ENCODE data around the gene RNF167. TPM values are rescaled to one million over a fixed set of nuclear protein-coding genes. Genes with fewer than 3 reads are reported as not detected.

Gene RNF167
- total and polyA plus RNA-seq, 2 of the 13 experiments (the other 11 are each of a cell fraction or from before 2014, with no cell fraction given), result 44.1 to 45.4 TPM

- FAIRE-seq (no peak), DNase-seq (ENCODE audit: low spot score) (no peak), ATAC-seq (no peak)
- POLR2A ChIA-PET, result no interaction called here
- no peaks in the 10 kb centered on the region for H3K27me3 ChIP-seq (ENCODE audit: control insufficient read depth in 1 of 2, insufficient read depth in 2 of 2, low read length in 2 of 2)
- TF ChIP-seq FOSL1 (CRISPR knock-in tag; IDR thresholded peaks at IDR 0.05; ENCODE audit: borderline replicate concordance), result no peak
- no peak for TF ChIP-seq ZNF687 (CRISPR knock-in tag; IDR thresholded peaks at IDR 0.05)
- TF ChIP-seq ZNF549 (CRISPR knock-in tag; IDR thresholded peaks at IDR 0.05), result no peak
- TF ChIP-seq TAF15 (IDR thresholded peaks at IDR 0.05; ENCODE audit: low read depth, low read length, poor library complexity, severe bottlenecking), result no peak
- no peak for TF ChIP-seq KDM3A (CRISPR knock-in tag; IDR thresholded peaks at IDR 0.05; ENCODE audit: low read depth)
- TF ChIP-seq U2AF2 (IDR thresholded peaks at IDR 0.05; ENCODE audit: low read depth, low read length), result no peak
- no peak for TF ChIP-seq SMYD3 (CRISPR knock-in tag; IDR thresholded peaks at IDR 0.05)
- no peak for TF ChIP-seq ZNF614 (CRISPR knock-in tag; IDR thresholded peaks at IDR 0.05; ENCODE audit: borderline replicate concordance)
- no peak for TF ChIP-seq NFAT5 (CRISPR knock-in tag; IDR thresholded peaks at IDR 0.05)
- TF ChIP-seq KLF12 (CRISPR knock-in tag; IDR thresholded peaks at IDR 0.05; ENCODE audit: borderline replicate concordance), result no peak
- no peak for TF ChIP-seq ZNF616 (CRISPR knock-in tag; IDR thresholded peaks at IDR 0.05; ENCODE audit: low read depth)
- TF ChIP-seq ZNF563 (CRISPR knock-in tag; IDR thresholded peaks at IDR 0.05), result no peak
- no peak for TF ChIP-seq ZNF33B (CRISPR knock-in tag; IDR thresholded peaks at IDR 0.05)
- TF ChIP-seq SP4 (CRISPR knock-in tag; IDR thresholded peaks at IDR 0.05), result no peak
- TF ChIP-seq TEAD3 (CRISPR knock-in tag; optimal IDR thresholded peaks at IDR 0.05; ENCODE audit: borderline replicate concordance), result no peak
- no peak for TF ChIP-seq RXRA (CRISPR knock-in tag; IDR thresholded peaks at IDR 0.05)
- H3K9me3 ChIP-seq (ENCODE audit: low read length), result no peaks in the 10 kb centered on the region
- no peaks in the 10 kb centered on the region for H4K20me1 ChIP-seq (ENCODE audit: insufficient read depth, low read length)
- peaks cover 10% of the 10 kb centered on the region for H3K4me1 ChIP-seq (ENCODE audit: insufficient read depth, low read length)
- H3K79me2 ChIP-seq (ENCODE audit: insufficient read depth, low read length), result no peaks in the 10 kb centered on the region
- H3K27ac ChIP-seq (ENCODE audit: extremely low read length, insufficient read depth, low read length), result no peak within 1 kb of the TSS
- no peak within 1 kb of the TSS for H3K4me2 ChIP-seq (ENCODE audit: low read depth, low read length)
- peaks cover 0 to 3% of the 10 kb centered on the region in 2 experiments; a peak in 1 of 5 replicates for H3K36me3 ChIP-seq (replicated peaks in 1 of 2; ENCODE audit: control insufficient read depth in 1 of 2, insufficient read depth in 2 of 2, low read length in 2 of 2)
- H3K4me3 ChIP-seq (replicated peaks in 1 of 3; ENCODE audit: insufficient read depth in 1 of 3, low read depth in 2 of 3, low read length in 3 of 3), result no peak within 1 kb of the TSS
- in situ Hi-C loops (cut with HindIII; ENCODE audit: extremely low pct_ligation_motif_present, low pct_unique_long_range_greater_than_20kb), result no loop called here
- no TSS peak for BruUV-seq (replicated peaks)
- intact Hi-C loops (cut with micrococcal nuclease; ENCODE audit: unreplicated experiment), result no loop called here
- WGBS (ENCODE audit: low lambda C conversion rate), result 96% methylated on average over 14 of the region's 14 CpGs
- no peak within 1 kb of the TSS for H3K9ac ChIP-seq (ENCODE audit: insufficient read depth, low read depth, low read length)
- CTCF ChIA-PET (ENCODE audit: low intra/inter-chr PET ratio, low total read pairs), result no interaction called here
- no peak within 1 kb of the TSS for H2AFZ ChIP-seq (ENCODE audit: low read length)
Observed at GRCh38 chr17:4931963-4932362, 8.1 kb upstream of the RNF167 start, which contains the start of gene GP1BA. TSS of gene GP1BA (plus strand) at chr17:4932277. CDS start at chr17:4932605, 328 bp downstream.

Data from HepG2 (cell line).